GM10266 (cell line): Measurements from ENCODE around the gene NPHS1.

Source experiments
- DNase-seq: peaks from one replicate; pipeline ENCODE4 v3.0.0; 2012; ENCODE audit errors: extremely low spot score
- CTCF ChIP-seq: IDR thresholded peaks from 2 replicates; pipeline ENCODE4 v1.5.1; 2012; ENCODE audit warnings: mild to moderate bottlenecking, low read depth; ENCODE audit not compliant: control insufficient read depth, insufficient read depth; ENCODE audit errors: missing control alignments

Gene NPHS1

GRCh38 chr19:35863018-35863417 is 10.7 kb upstream of the NPHS1 start:
- no peak for TF ChIP-seq CTCF
- no peak for DNase-seq

DNA sequence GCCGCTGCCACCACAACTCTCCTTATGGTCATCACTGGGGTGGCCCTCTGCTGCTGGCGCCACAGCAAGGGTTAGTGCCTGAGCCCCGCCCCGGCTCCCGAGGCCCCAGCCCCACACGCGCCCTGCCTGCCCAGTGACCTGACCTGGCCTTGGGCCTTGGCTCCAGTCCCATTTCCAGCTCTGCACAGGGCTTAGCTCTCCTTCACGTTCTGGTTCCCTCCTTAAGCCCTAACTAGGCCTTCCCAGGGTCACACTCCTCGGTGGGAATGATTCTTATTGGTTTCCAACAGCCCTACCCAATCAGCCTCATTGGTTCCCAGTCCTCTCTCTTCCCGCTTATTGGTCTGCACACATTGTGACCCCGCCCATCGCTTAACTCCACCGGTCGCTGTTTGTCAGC is 10.2 kb upstream of the NPHS1 start:
- TF ChIP-seq CTCF = no peak
- no peak for DNase-seq

DNA sequence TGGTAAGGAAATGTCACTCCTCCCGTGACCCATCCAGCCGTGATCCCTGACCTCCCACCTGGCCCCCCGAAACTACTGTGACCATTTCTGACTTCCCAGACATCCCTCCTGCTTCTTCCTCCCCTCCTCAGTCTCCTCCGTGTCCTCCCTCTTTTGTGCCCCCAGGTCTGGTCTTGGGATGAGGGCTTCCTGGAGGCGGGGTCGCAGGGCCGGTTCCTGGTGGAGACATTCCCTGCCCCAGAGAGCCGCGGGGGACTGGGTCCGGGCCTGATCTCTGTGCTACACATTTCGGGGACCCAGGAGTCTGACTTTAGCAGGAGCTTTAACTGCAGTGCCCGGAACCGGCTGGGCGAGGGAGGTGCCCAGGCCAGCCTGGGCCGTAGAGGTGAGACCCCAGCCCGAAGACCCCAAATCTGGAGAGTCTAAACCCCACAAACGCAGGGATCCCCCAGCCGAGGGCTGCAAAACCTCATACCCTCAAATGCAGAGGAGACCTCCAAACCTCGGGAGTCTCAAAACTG is 9.4 kb upstream of the NPHS1 start:
- TF ChIP-seq CTCF = no peak
- DNase-seq = no peak

- no peak for TF ChIP-seq CTCF
- DNase-seq = no peak
Measured at GRCh38 chr19:35860818-35861639, 8.7 kb upstream of the NPHS1 start.

- no peak for TF ChIP-seq CTCF
- no peak for DNase-seq
Measured at GRCh38 chr19:35860436-35860817, 8.1 kb upstream of the NPHS1 start.

- TF ChIP-seq CTCF = no peak
- no peak for DNase-seq
Measured at GRCh38 chr19:35859414-35859813, 7.1 kb upstream of the NPHS1 start.

- DNase-seq = no peak
- no peak for TF ChIP-seq CTCF
Measured at GRCh38 chr19:35858311-35858710, 6.0 kb upstream of the NPHS1 start.
